A549 (cell line): ENCODE measurements around the gene AHCY. TPM values are rescaled to one million over a fixed set of nuclear protein-coding genes. Genes with fewer than 3 reads are reported as not detected.
"Not testable (repeated sequence)": the region's sequence is repeated elsewhere in the genome, so short reads cannot be mapped to it uniquely, and the experiment has no call there.

Experiments
- ATAC-seq, 2 experiments: fragments of 200-7000 bp in 1 of 2; fragments of >200 bp in 1 of 2; cut with Nextera tagmentation in 1 of 2; cut with Tn5 transposase in 1 of 2; 3 replicates each; pipeline versions ENCODE4 v1.8.0 to v1.9.1; 2018 to 2020; ENCODE audit warnings: mild to moderate bottlenecking in 1 of 2, moderate library complexity in 1 of 2
- CTCF ChIA-PET: fragments of 300-600 bp; sonication (Branson Sonifier 250); formaldehyde crosslinking; extraction: SDS; loops from one replicate; lab custom pipeline; 2021; ENCODE audit warnings: antibody characterized with exemption, inconsistent platforms; lab: Yijun Ruan, JAX
- POLR2A ChIA-PET: fragments of 350-600 bp; formaldehyde crosslinking; extraction: SDS; loops from one replicate; lab custom pipeline; 2021; ENCODE audit warnings: antibody characterized with exemption, inconsistent platforms; lab: Yijun Ruan, JAX
- DNase-seq, 2 experiments: peaks; one replicate each; pipeline versions ENCODE4 v3.0.0 to v3.0.0-alpha.2; 2011 to 2016; ENCODE audit warnings: low read depth in 1 of 2, low spot score in 1 of 2
- FAIRE-seq: peaks from 2 replicates; lab custom pipeline; 2011; peaks lifted over from hg19 to GRCh38; lab: Jason Lieb, UNC
- H3K27ac ChIP-seq, 2 experiments: fragments of >200 bp; sonication (Bioruptor Twin); formaldehyde crosslinking; 3 replicates each; pipeline ENCODE4 v1.5.1; 2016 to 2017
- H3K4me1 ChIP-seq: fragments of >200 bp; sonication (Bioruptor Twin); formaldehyde crosslinking; 3 replicates; pipeline ENCODE4 v1.6.1; 2016
- H3K4me2 ChIP-seq: fragments of >200 bp; sonication (Bioruptor Twin); formaldehyde crosslinking; 3 replicates; pipeline ENCODE4 v1.6.1; 2016
- H3K4me3 ChIP-seq: fragments of >200 bp; sonication (Bioruptor Twin); formaldehyde crosslinking; 3 replicates; pipeline ENCODE4 v1.5.1; 2016
- H3K9me3 ChIP-seq: fragments of >200 bp; sonication (Bioruptor Twin); formaldehyde crosslinking; 3 replicates; pipeline ENCODE4 v1.6.1; 2016
- BHLHE40 ChIP-seq: IDR thresholded peaks from 2 replicates; pipeline ENCODE4 v1.6.1; 2012; ENCODE audit warnings: low read depth, low read length, inconsistent platforms
- CBX2 ChIP-seq: fragments of 200-600 bp; sonication (generic); IDR thresholded peaks from 2 replicates; pipeline ENCODE4 v1.6.1; 2016; ENCODE audit warnings: low read depth, mild to moderate bottlenecking, borderline replicate concordance
- CEBPB ChIP-seq, 2 experiments: fragments of >200 bp in 1 of 2; sonication (Bioruptor Twin) in 1 of 2; formaldehyde crosslinking in 1 of 2; IDR thresholded peaks; 2 replicates each; pipeline ENCODE4 v1.6.1; 2012 to 2016
- ESRRA ChIP-seq: fragments of 150-350 bp; IDR thresholded peaks from 2 replicates; pipeline ENCODE4 v1.6.1; 2014; ENCODE audit warnings: mild to moderate bottlenecking, low read length, borderline replicate concordance
- FOSB ChIP-seq: fragments of 250-450 bp; sonication (Bioruptor Pico); IDR thresholded peaks from 2 replicates; pipeline ENCODE4 v1.5.0; 2020; ENCODE audit warnings: mild to moderate bottlenecking, moderate library complexity
- FOSL2 ChIP-seq, 2 experiments: fragments of 450-650 bp in 1 of 2; fragments of >200 bp in 1 of 2; sonication (Bioruptor Twin) in 1 of 2; formaldehyde crosslinking; IDR thresholded peaks; 2 replicates each; pipeline versions ENCODE4 v1.5.0 to v1.6.1; 2016 to 2020; ENCODE audit warnings: mild to moderate bottlenecking in 1 of 2, moderate library complexity in 1 of 2
- HEYL ChIP-seq: fragments of 250-450 bp; sonication (Bioruptor Pico); IDR thresholded peaks from 2 replicates; pipeline ENCODE4 v1.8.0; 2021; ENCODE audit warnings: mild to moderate bottlenecking, moderate library complexity
- HOXB13 ChIP-seq: fragments of 250-450 bp; sonication (Bioruptor Pico); IDR thresholded peaks from 2 replicates; pipeline ENCODE4 v1.5.0; 2020; ENCODE audit warnings: low read depth, mild to moderate bottlenecking, moderate library complexity
- MYC ChIP-seq: IDR thresholded peaks from 2 replicates; pipeline ENCODE4 v1.6.1; 2012; ENCODE audit warnings: mild to moderate bottlenecking, inconsistent platforms, low read length, improper control_type of control experiment, borderline replicate concordance
- POLR2A ChIP-seq: IDR thresholded peaks from 2 replicates; pipeline ENCODE4 v1.6.1; 2012; ENCODE audit warnings: mild to moderate bottlenecking, low read length
- RAD21 ChIP-seq, 2 experiments: fragments of >200 bp in 1 of 2; sonication (Bioruptor Twin) in 1 of 2; formaldehyde crosslinking in 1 of 2; IDR thresholded peaks in 1 of 2; conservative IDR thresholded peaks in 1 of 2; 2 replicates in 1 of 2; 3 replicates in 1 of 2; pipeline ENCODE4 v1.6.1; 2012 to 2018; ENCODE audit warnings: inconsistent platforms in 1 of 2
- RCOR1 ChIP-seq: fragments of 150-350 bp; IDR thresholded peaks from 2 replicates; pipeline ENCODE4 v1.6.1; 2014; ENCODE audit warnings: antibody characterized with exemption, low read length, low read depth
- SMC3 ChIP-seq: fragments of >200 bp; sonication (Bioruptor Twin); formaldehyde crosslinking; IDR thresholded peaks from 3 replicates; pipeline ENCODE4 v1.6.1; 2018; ENCODE audit warnings: inconsistent platforms
- ZFP36 ChIP-seq: fragments of 450-650 bp; IDR thresholded peaks from 2 replicates; pipeline ENCODE4 v1.6.1; 2014; ENCODE audit warnings: borderline replicate concordance; ENCODE audit not compliant: partially characterized antibody
- WGBS: methylation state at CpG from one replicate; pipeline ENCODE4 v1.1.6; 2017; ENCODE audit errors: missing lambda C conversion rate; 5-methylcytosine and 5-hydroxymethylcytosine counted together
- polyA plus RNA-seq, 4 experiments: library from polyadenylated mRNA; depleted of rRNA in 3 of 4; stranded (reverse); fragments of >200 nt; fragmentation: RNase III in 1 of 4; extraction: RNeasy Plus Mini Kit Qiagen cat#74134 plus additional on column Dnase treatment in 1 of 4; gene quantifications; 2 replicates in 3 of 4; 3 replicates in 1 of 4; pipeline ENCODE4 v1.2.3, GENCODE V29; 2011 to 2017
- TF ChIP-seq, protein P1 (sequence below): fragments of 200-600 bp; sonication (generic); IDR thresholded peaks from 2 replicates; pipeline ENCODE4 v1.6.1; 2016; ENCODE audit warnings: antibody characterized with exemption, mild to moderate bottlenecking, moderate library complexity
- TF ChIP-seq, protein P2 (sequence below): IDR thresholded peaks from 2 replicates; pipeline ENCODE4 v1.6.1; 2012; ENCODE audit warnings: low read depth, borderline replicate concordance
- TF ChIP-seq, protein P3 (sequence below): IDR thresholded peaks from 2 replicates; pipeline ENCODE4 v1.6.1; 2012
- TF ChIP-seq, protein P4 (sequence below): fragments of 150-350 bp; IDR thresholded peaks from 2 replicates; pipeline ENCODE4 v1.6.1; 2014; ENCODE audit warnings: low read depth, mild to moderate bottlenecking, low read length
- TF ChIP-seq, protein P5 (sequence below): fragments of >200 bp; sonication (Bioruptor Twin); formaldehyde crosslinking; IDR thresholded peaks from 3 replicates; pipeline ENCODE4 v1.5.1; 2016

The AHCY gene
- polyA plus RNA-seq, 2 of the 4 experiments (the other 2 are of a cell fraction), result 274 to 290 TPM

DNA sequence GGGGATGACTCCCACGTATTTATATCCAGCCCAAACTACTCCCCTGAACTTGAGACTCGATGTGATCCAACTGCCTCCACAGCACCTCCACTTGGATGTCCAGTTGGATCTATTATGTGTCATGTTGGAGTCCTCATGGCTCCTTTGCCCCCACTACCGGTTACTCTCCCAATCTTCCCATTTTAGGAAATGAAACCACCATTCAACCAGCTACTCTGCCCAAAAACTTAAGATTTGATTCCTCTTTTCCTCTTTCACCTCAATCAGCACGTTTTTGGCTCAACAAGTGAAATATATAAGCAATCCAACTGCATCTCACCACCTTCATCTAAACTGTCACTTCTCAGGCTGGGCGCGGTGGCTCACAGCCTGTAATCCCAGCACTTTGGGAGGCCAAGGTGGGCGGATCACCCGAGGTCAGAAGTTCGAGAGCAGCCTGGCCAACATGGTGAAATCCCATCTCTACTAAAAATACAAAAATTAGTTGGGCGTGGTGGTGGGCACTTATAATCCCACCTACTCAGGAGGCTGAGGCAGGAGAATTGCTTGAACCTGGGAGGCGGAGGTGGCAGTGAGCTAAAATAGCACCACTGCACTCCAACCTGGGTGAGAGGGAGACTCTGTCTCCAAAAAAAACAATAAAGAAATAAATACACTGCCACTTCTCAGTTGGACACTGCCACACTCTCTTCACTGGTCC is 3.4 kb downstream of the AHCY start:
- ATAC-seq (no peak), FAIRE-seq (no peak), DNase-seq (no peak)
- Histone ChIP-seq H3K4me3 (no peak overlapping the region), H3K27ac (no peak overlapping the region), H3K9me3 (no peaks in the 10 kb centered on the region), H3K4me2 (peak overlapping the region; percentile 92), H3K4me1 (peaks cover 42% of the 10 kb centered on the region)
- ChIA-PET CTCF (interaction anchor here (0.5 to 5.2 kb wide), 10 partner anchors 11 to 470 kb away, joined by 3 to 38 read pairs (median 4); no protein-coding TSS in a partner anchor), POLR2A (no interaction called here)
- 91% methylated on average over 11 of the region's 11 CpGs for WGBS
- TF ChIP-seq CBX2, result no peak
- TF ChIP-seq SMC3, result no peak
- TF ChIP-seq MYC, result no peak
- TF ChIP-seq, protein P1, sequence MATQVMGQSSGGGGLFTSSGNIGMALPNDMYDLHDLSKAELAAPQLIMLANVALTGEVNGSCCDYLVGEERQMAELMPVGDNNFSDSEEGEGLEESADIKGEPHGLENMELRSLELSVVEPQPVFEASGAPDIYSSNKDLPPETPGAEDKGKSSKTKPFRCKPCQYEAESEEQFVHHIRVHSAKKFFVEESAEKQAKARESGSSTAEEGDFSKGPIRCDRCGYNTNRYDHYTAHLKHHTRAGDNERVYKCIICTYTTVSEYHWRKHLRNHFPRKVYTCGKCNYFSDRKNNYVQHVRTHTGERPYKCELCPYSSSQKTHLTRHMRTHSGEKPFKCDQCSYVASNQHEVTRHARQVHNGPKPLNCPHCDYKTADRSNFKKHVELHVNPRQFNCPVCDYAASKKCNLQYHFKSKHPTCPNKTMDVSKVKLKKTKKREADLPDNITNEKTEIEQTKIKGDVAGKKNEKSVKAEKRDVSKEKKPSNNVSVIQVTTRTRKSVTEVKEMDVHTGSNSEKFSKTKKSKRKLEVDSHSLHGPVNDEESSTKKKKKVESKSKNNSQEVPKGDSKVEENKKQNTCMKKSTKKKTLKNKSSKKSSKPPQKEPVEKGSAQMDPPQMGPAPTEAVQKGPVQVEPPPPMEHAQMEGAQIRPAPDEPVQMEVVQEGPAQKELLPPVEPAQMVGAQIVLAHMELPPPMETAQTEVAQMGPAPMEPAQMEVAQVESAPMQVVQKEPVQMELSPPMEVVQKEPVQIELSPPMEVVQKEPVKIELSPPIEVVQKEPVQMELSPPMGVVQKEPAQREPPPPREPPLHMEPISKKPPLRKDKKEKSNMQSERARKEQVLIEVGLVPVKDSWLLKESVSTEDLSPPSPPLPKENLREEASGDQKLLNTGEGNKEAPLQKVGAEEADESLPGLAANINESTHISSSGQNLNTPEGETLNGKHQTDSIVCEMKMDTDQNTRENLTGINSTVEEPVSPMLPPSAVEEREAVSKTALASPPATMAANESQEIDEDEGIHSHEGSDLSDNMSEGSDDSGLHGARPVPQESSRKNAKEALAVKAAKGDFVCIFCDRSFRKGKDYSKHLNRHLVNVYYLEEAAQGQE, result no peak
- TF ChIP-seq, protein P2, sequence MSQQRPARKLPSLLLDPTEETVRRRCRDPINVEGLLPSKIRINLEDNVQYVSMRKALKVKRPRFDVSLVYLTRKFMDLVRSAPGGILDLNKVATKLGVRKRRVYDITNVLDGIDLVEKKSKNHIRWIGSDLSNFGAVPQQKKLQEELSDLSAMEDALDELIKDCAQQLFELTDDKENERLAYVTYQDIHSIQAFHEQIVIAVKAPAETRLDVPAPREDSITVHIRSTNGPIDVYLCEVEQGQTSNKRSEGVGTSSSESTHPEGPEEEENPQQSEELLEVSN, result no peak
- TF ChIP-seq, protein P3, sequence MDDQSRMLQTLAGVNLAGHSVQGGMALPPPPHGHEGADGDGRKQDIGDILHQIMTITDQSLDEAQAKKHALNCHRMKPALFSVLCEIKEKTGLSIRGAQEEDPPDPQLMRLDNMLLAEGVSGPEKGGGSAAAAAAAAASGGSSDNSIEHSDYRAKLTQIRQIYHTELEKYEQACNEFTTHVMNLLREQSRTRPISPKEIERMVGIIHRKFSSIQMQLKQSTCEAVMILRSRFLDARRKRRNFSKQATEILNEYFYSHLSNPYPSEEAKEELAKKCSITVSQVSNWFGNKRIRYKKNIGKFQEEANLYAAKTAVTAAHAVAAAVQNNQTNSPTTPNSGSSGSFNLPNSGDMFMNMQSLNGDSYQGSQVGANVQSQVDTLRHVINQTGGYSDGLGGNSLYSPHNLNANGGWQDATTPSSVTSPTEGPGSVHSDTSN, result no peak
- no peak for TF ChIP-seq FOSB
- no peak for TF ChIP-seq HOXB13 (CRISPR knock-in tag)
- no peak for TF ChIP-seq BHLHE40
- no peak for TF ChIP-seq RCOR1
- no peak for TF ChIP-seq HEYL (CRISPR knock-in tag)
- TF ChIP-seq, protein P4, sequence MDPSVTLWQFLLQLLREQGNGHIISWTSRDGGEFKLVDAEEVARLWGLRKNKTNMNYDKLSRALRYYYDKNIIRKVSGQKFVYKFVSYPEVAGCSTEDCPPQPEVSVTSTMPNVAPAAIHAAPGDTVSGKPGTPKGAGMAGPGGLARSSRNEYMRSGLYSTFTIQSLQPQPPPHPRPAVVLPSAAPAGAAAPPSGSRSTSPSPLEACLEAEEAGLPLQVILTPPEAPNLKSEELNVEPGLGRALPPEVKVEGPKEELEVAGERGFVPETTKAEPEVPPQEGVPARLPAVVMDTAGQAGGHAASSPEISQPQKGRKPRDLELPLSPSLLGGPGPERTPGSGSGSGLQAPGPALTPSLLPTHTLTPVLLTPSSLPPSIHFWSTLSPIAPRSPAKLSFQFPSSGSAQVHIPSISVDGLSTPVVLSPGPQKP, result no peak
- no peak for TF ChIP-seq ESRRA
- no peak for TF ChIP-seq POLR2A
- no peak for TF ChIP-seq ZFP36
- TF ChIP-seq CEBPB (IDR thresholded peaks at IDR 0.05), result no peak
- TF ChIP-seq FOSL2 (IDR thresholded peaks at IDR 0.05), result no peak
- TF ChIP-seq FOSL2 (CRISPR knock-in tag; IDR thresholded peaks at IDR 0.05), result no peak

DNA sequence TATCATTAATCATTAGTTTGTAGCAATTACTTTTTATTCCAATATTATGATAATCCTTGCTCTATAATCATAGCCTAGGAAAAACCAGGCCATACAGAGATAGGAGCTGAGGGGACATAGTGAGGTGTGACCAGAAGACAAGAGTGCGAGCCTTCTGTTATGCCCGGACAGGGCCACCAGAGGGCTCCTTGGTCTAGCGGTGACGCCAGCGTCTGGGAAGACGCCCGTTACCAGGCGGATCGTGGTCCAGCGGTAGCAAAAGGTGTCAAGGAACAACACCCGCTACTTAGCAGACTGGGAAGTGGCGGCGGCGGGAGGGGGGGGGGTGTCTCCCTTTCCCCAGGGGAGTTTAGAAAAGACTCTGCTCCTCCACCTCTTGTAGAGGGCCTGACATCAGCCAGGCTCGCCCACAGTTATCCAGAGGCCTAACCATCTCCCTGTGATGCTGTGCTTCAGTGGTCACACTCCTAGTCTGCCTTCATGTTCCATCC is 4.8 kb downstream of the AHCY start:
- ChIA-PET CTCF (interaction anchor here (1.2 to 5.2 kb wide), 9 partner anchors 9 to 471 kb away, joined by 3 to 38 read pairs (median 5); no protein-coding TSS in a partner anchor), POLR2A (interaction anchor here (0.6 kb wide), 1 partner anchor 12 kb away, joined by 4 read pairs; no protein-coding TSS in a partner anchor)
- H3K9me3 ChIP-seq, DNase-seq, FAIRE-seq, ATAC-seq, H3K4me3 ChIP-seq, H3K27ac ChIP-seq: not testable (repeated sequence)
- Histone ChIP-seq H3K4me2 (peak overlapping the region; percentile 24; the same call in 1 of the 3 replicates), H3K4me1 (peaks cover 42% of the 10 kb centered on the region)
- TF ChIP-seq RAD21 (conservative IDR thresholded peaks at IDR 0.05 in 1 of 2, IDR thresholded peaks at IDR 0.05 in 1 of 2) (peak in 1 of 2 experiments; percentile 28; a peak in 1 of 5 replicates), SMC3 (peak; percentile 20; the same call in 1 of the 3 replicates)
- TF ChIP-seq, protein P5, sequence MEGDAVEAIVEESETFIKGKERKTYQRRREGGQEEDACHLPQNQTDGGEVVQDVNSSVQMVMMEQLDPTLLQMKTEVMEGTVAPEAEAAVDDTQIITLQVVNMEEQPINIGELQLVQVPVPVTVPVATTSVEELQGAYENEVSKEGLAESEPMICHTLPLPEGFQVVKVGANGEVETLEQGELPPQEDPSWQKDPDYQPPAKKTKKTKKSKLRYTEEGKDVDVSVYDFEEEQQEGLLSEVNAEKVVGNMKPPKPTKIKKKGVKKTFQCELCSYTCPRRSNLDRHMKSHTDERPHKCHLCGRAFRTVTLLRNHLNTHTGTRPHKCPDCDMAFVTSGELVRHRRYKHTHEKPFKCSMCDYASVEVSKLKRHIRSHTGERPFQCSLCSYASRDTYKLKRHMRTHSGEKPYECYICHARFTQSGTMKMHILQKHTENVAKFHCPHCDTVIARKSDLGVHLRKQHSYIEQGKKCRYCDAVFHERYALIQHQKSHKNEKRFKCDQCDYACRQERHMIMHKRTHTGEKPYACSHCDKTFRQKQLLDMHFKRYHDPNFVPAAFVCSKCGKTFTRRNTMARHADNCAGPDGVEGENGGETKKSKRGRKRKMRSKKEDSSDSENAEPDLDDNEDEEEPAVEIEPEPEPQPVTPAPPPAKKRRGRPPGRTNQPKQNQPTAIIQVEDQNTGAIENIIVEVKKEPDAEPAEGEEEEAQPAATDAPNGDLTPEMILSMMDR, result peak; percentile 33; the same call in 2 of the 3 replicates
- 26% methylated on average over 4 of the region's 15 CpGs for WGBS
